A204.1 (cell line): ENCODE measurements around the gene TUBA3D.
"Not testable (repeated sequence)": the region's sequence is repeated elsewhere in the genome, so short reads cannot be mapped to it uniquely, and the experiment has no call there.

ENCODE experiments used
- FAIRE-seq: peaks from 2 replicates; lab custom pipeline; 2012; peaks lifted over from hg19 to GRCh38; lab: Jason Lieb, UNC

The TUBA3D gene

DNA sequence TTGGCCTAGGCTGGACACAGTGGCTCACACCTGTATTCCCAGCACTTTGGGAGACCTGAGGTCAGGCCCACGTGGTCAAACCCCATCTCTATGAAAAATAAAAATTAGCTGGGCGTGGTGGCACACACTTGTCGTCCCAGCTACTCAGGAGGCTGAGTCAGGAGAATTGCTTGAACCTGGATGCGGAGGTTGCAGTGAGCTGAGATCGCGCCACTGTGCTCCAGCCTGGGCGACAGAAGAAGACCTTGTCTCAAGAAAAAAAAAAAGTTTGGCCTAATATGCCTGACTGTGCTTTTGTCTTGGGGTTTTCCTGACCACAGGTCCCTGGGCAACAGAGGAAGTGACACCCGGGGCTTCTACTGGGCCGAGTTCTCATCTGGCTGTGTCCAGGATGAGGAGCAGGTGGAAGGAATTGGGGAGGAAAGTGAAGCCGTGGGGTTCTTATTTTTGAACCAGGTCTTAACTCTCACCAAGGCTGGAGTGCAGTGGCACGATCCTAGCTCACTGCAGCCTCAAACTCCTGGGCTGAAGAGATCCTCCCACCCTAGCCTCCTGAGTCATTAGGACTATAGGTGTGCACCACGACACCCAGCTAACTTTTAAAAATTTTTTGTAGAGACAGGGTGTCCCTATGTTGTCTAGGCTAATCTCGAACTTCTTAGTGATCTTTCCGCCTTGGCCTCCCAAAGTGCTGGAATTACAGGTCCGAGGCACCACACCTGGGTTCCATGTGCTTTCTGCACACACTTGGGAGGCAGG, 38.7 kb downstream of the TUBA3D start:
- FAIRE-seq, result not testable (repeated sequence)

- not testable (repeated sequence) for FAIRE-seq
Measured at GRCh38 chr2:131515235-131515634, 39.3 kb downstream of the TUBA3D start.

GRCh38 chr2:131516011-131516410, 40.1 kb downstream of the TUBA3D start:
- FAIRE-seq, result no peak

- FAIRE-seq, result not testable (repeated sequence)
Measured at GRCh38 chr2:131516621-131517020, 40.7 kb downstream of the TUBA3D start.

DNA sequence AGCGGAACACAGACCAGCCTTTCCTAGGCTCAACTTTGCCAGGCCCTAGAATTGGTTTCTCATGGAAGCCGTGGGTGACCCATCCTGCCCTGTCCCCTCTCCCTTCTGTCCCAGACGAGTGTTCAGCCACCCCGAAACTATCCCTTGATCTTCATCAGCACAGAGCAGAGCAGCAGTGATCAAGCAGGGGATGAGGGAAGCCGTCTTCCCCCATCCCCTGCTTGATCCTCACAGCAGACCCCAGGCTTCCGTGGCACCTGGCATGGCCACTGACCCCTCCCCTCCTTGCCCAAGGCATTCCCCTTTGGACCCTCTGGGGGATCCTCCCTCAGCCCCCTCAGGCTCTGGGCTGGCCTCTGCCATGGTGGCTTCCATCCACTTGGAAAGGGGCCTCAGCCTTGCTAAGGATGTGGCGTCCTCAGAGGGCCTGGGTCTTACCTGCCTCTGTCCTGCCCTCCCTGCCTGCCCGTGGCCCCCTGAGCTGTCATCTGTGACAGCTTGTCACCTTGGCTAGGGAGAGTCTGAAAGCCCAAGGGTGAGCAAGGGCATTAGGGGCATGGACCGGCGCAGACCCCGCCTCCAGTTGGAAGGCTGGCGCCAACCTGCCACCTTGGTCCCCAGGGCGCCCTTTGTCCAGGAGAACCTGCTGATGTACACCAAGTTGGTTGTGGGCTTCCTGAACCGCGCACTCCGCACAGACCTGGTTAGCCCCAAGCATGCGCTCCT, 41.4 kb downstream of the TUBA3D start:
- no peak for FAIRE-seq

DNA sequence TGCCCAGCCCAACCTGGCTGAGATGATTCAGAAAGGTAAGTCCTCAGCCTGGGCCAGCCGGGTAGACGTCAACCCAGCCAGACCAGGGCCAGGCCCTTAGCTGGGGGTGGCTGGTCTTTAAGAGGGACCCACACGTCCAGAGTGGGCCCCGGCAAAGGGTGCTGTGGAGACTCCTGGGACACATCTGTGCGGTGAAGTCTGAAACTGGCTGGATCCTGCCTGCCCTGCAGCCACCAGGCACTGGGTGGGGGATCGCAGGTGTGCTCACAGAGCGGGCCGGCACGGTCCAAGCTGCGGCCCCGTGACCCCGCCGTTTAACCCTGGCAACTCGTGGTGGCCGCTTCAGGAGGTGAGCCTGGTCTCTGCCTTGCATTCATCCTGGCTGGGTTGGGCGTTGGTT, 41.9 kb downstream of the TUBA3D start:
- not testable (repeated sequence) for FAIRE-seq

DNA sequence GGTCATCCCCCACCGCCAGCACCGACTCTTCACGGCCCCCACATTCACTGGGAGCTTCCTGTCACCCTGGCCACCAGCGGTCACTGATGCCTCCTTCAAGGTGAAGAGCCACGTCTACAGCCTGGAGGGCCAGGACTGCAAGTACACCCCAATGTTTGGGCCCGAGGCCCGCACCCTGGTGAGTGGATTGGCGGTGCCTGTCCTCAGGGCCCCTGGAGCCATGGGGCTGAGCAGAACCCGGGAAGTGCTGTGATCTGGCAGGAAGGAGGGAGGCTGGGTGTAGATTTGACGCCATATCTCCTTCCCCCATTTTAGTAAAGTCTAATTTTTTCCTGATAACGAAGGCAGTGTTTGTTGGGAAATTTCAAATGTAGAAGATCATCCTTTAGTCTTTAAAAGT, 42.6 kb downstream of the TUBA3D start:
- not testable (repeated sequence) for FAIRE-seq

DNA sequence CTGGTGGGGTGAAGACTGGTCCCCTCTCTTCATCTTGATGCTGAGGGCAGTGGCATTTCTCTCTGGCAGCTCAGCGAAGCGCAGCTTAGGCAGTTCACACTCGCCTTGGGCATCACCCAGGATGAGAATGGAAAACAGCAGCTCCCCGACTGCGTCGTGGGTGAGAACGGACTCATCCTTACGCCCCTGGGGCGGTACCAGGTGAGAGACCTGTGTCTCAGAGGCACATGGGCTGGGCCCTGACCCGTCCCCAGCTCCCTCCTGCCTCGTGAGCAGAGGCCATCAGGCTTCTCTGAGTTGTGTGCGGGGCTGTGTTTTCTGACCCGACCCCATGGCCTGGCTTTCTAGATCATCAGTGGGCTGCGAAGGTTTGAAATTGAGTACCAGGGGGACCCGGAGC, 43.5 kb downstream of the TUBA3D start:
- FAIRE-seq, result no peak

DNA sequence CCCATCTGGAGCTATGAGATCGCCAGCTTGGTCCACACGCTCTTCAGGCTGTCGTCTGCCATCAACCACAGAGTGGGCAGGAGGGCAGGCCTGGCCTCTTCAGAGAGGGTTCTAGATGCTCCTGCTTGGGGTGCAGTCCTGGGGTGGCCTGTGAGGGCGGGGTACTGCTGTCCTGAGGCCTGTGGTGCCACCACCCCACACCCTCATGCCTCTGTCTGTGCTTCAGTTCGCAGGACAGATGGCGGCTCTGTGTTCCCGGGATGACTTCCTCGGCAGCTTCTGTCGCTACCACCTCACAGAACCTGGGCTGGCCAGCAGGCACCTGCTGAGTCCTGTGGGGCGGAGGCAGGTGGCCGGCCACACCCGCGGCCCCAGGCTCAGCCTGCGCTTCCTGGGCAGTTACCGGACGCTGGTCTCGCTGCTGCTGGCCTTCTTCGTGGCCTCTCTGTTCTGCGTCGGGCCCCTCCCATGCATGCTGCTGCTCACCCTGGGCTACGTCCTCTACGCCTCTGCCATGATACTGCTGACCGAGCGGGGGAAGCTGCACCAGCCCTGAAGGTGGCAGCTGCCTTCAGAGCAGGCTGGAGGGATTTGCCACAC, 44.1 kb downstream of the TUBA3D start:
- FAIRE-seq, result not testable (repeated sequence)

DNA sequence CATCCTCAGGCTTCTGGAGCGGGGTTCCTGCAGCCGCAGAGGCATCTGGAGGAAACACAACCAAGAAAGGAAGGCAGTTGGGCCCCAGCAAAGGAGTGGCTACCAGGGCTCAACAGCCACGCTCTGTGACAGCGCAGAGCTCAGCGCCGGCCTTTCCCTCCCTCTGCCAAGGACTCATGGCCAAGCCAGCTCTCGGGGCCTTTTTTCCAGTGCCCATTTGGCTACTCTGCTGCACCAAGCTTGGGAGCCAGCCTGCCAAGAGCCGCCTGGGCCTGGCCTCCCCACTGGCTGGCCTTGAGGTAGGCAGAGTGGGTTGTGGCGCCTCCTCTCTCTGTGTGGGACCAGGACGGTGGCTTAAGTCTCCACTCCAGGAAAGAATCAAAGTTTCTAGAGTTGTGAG, 44.6 kb downstream of the TUBA3D start:
- no peak for FAIRE-seq

DNA sequence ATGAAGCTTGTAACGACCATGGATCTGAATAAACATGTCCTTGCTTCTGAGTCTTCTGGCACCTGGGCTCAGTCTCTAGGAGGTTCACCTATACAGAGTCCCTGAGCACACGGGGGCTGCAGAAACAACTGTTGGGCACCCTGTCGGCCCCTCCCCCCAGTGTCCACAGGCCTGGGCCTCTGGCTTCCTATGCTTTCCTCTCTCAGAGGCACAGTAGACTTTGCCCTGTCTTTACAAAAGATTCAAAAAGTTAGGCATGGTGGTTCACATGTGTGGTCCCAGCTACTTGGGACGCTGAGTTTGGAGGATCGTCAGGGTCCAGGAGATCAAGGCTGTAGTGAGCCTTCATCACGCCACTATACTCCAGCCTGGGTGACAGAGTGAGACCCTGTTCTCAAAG, 45.6 kb downstream of the TUBA3D start:
- not testable (repeated sequence) for FAIRE-seq

- no peak for FAIRE-seq
Measured at GRCh38 chr2:131521961-131522781, 46.3 kb downstream of the TUBA3D start.

GRCh38 chr2:131525256-131525655, 49.3 kb downstream of the TUBA3D start:
- not testable (repeated sequence) for FAIRE-seq

DNA sequence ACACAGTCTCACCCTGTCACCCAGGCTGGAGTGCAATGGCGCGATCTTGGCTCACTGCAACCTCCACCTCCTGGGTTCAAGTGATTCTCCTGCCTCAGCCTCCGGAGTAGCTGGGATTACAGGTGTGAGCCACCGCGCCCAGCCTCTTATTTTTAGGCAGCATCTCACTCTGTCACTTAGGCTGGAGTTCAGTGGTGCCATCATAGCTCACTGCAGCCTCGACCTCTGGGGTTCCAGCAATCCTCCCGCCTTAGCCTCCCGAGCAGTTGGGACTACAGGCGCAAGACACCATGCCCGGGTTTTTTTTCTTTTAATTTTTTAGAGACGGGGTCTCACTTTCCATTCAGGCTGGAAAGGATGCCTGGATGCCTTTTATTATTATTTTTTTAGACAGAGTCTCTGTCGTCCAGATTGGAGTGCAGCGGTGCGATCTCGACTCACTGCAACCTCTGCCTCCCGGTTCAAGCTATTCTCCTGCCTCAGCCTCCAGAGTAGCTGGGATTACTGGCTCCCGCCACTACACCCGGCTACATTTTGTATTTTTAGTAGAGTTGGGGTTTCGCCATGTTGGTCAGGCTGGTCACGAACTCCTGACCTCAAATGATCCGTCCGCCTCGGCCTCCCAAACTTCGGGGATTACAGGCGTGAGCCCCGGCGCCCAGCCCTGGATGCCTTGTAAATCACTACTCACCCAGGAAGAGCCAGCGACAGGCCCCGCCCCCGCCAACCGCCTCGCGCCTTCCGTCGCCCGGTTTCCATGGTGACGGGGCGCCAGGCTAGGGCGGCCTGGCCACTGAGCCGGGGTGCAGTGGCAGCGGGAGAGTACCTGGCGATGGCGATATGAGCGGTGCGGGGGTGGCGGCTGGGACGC, 51.4 kb downstream of the TUBA3D start, which contains the start of gene CCDC74A:
TSS of gene CCDC74A (plus strand) at position 758 of the 871 bp plus-strand sequence. CDS start at position 841, 83 bp downstream.
- not testable (repeated sequence) for FAIRE-seq

DNA sequence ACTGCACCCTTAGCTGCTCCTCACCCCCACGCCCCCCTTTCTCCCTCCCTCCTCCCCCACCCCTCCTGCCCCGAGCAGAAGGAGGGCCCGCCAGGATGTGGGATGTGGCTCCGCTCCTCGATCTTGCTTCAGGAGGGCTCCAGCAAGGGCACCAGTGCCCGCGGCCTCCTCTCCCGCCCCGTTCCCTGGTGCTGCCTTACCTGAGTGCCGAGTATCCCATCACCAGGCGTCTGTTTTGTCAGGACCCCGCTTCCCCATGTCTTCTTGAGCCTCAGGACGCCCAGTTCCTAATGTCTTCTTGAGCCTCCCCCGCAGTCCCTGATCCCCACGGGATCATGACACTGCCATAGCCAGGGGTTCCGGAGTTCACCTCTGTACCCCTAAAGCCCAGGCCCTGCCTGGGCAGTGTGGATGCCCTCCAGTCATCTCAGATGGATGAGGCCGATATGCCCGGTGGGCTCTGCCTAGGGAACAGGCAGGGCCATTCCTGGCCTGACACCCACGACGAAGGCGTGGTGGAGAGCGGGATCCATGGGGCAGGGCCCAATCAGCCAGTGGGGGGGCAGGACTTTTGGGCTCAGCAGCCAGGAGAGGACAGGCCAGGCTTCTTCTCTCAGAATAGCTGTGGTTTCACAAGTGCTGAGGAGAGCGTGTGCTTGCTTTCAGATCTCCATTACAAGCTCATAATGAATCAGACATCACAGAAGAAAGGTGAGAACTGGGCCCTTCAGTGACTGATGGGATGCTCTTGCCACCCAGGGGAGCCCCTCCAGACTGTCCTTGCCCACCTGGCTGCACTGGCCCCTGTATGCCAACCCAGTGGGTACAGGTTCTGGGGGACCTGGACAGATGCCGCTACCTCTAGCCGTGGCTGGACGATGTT, 53.3 kb downstream of the TUBA3D start:
- not testable (repeated sequence) for FAIRE-seq

GRCh38 chr2:131529864-131530445, 54.0 kb downstream of the TUBA3D start:
- FAIRE-seq, result not testable (repeated sequence)

DNA sequence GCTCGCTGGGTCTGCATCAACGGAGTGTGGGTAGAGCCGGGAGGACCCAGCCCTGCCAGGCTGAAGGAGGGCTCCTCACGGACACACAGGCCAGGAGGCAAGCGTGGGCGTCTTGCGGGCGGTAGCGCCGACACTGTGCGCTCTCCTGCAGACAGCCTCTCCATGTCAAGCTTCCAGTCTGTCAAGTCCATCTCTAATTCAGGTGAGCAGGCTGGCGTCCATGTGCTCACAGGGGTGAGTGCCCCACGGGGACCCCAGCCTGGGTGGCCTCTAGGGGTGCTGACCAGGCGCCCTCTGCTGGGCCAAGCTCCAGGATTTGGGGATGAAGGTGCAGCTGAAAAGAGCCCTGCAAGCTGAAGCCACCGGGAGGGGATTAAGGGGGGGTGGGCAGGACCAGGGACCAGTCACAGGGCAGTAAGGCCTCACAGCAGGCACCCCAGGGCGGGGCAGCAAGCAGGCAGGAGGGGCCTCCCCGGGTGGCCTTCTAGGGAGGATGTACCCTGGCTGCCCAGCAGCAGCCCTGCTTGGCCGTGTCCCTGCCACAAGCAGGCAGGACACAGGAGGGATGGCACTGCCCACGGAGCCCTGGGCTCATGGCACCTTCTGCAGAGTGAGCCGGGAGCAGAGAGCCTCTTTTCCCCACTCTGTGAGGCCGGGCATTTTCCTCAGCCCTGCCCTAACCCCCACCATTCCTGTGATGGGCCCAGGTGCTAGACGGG, 54.9 kb downstream of the TUBA3D start:
- not testable (repeated sequence) for FAIRE-seq

GRCh38 chr2:131531547-131532185, 55.7 kb downstream of the TUBA3D start:
- not testable (repeated sequence) for FAIRE-seq
